A673 (cell line): ENCODE data around the gene ANK2. TPM values are rescaled to one million over a fixed set of nuclear protein-coding genes. Genes with fewer than 3 reads are reported as not detected.

ENCODE experiments used
- BruUV-seq: library from RNA; stranded (reverse); fragments of 400-500 nt; replicated peaks from 2 replicates; lab custom pipeline; 2021; lab: Mats Ljungman, UMichigan
- CTCF ChIA-PET: fragments of 300-600 bp; sonication (Branson Sonifier 250); formaldehyde crosslinking; loops from one replicate; lab custom pipeline; 2022; ENCODE audit warnings: antibody characterized with exemption; lab: Charles Lee
- POLR2A ChIA-PET: fragments of 300-600 bp; sonication (Branson Sonifier 250); formaldehyde crosslinking; loops from one replicate; lab custom pipeline; 2022; ENCODE audit warnings: antibody characterized with exemption; ENCODE audit not compliant: low non-redundant PET; lab: Charles Lee
- DNase-seq: peaks from one replicate; pipeline ENCODE4 v3.0.0-alpha.2; 2015; ENCODE audit warnings: low spot score
- H3K27ac ChIP-seq: fragments of 200-600 bp; sonication (generic); 2 replicates; pipeline ENCODE4 v1.5.1; 2016; ENCODE audit warnings: mixed run types, low read depth, mild to moderate bottlenecking, mixed read lengths, antibody characterized with exemption, low read length; ENCODE audit not compliant: poor library complexity, severe bottlenecking
- H3K27me3 ChIP-seq: fragments of 200-600 bp; sonication (generic); replicated peaks from 2 replicates; pipeline ENCODE4 v1.6.1; 2017; ENCODE audit warnings: mixed run types, low read depth, mild to moderate bottlenecking, mixed read lengths, antibody characterized with exemption, low read length; ENCODE audit not compliant: insufficient read depth, poor library complexity
- H3K36me3 ChIP-seq: fragments of 200-600 bp; sonication (generic); 2 replicates; pipeline ENCODE4 v1.6.1; 2016; ENCODE audit warnings: mixed run types, mild to moderate bottlenecking, mixed read lengths, antibody characterized with exemption, low read length; ENCODE audit not compliant: insufficient read depth, poor library complexity, severe bottlenecking
- H3K4me1 ChIP-seq: fragments of 200-600 bp; sonication (generic); 2 replicates; pipeline ENCODE4 v1.6.1; 2017; ENCODE audit warnings: mixed run types, mild to moderate bottlenecking, mixed read lengths, antibody characterized with exemption, low read length; ENCODE audit not compliant: insufficient read depth, poor library complexity, severe bottlenecking
- H3K4me3 ChIP-seq: fragments of 200-600 bp; sonication (generic); 2 replicates; pipeline ENCODE4 v1.5.1; 2016; ENCODE audit warnings: low read depth, mixed run types, mild to moderate bottlenecking, mixed read lengths, low read length; ENCODE audit not compliant: poor library complexity, severe bottlenecking
- H3K9me3 ChIP-seq: fragments of 200-600 bp; sonication (generic); 2 replicates; pipeline ENCODE4 v1.6.1; 2016; ENCODE audit warnings: mixed run types, low read depth, mild to moderate bottlenecking, mixed read lengths, antibody characterized with exemption, low read length; ENCODE audit not compliant: poor library complexity, severe bottlenecking
- EZH2 ChIP-seq: fragments of 200-600 bp; sonication (generic); IDR thresholded peaks from 2 replicates; pipeline ENCODE4 v1.6.1; 2017; ENCODE audit warnings: borderline replicate concordance, low read depth, mild to moderate bottlenecking, mixed read lengths, antibody characterized with exemption, low read length; ENCODE audit not compliant: poor library complexity, severe bottlenecking
- intact Hi-C: fragments of 100-400 bp; cut with micrococcal nuclease; formaldehyde crosslinking; loops from one replicate; pipeline ENCODE4 v1.10.0; 2022; ENCODE audit not compliant: unreplicated experiment
- total RNA-seq: library from RNA; stranded (reverse); gene quantifications from 2 replicates; pipeline ENCODE4 v1.2.3, GENCODE V29; 2021
- TF ChIP-seq, protein P1 (sequence below): fragments of 300-800, 200-600 bp; sonication (generic); conservative IDR thresholded peaks from 2 replicates; pipeline ENCODE4 v1.5.1; 2017; ENCODE audit warnings: low read depth, mild to moderate bottlenecking, antibody characterized with exemption, low read length, moderate library complexity, mixed read lengths

Gene ANK2
- total RNA-seq, 1 experiment from 2014 or later: 12.7 TPM

DNA sequence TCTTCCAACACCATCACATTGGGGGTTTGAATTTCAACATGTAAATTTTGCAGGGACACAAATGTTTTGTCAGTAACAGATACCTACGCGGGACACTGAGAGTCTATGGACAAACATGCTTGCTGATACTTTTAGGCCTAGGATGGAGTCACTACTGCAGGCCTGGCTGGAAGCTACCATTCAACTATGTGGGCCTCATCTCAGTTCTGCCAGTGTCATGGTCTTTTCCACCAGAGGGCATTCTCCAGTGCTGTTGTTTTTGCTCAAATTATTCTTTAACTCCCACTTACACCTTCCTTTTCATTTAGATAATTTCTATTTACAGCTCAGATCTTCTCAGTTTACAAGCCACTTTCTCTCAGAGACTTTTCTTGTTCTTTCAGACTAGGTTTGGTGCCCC is 7.0 kb upstream of the ANK2 start:
- no peak overlapping the region for H3K27ac ChIP-seq
- H3K27me3 ChIP-seq: no peaks in the 10 kb centered on the region
- no peaks in the 10 kb centered on the region for H3K9me3 ChIP-seq
- H3K4me3 ChIP-seq: no peak overlapping the region
- no TSS peak for BruUV-seq
- ChIA-PET POLR2A (no interaction called here), CTCF (no interaction called here)
- no peaks in the 10 kb centered on the region for H3K36me3 ChIP-seq
- no peaks in the 10 kb centered on the region for H3K4me1 ChIP-seq
- intact Hi-C loops: no loop called here
- no peak for DNase-seq
- TF ChIP-seq EZH2: no peak
- TF ChIP-seq, protein P1, sequence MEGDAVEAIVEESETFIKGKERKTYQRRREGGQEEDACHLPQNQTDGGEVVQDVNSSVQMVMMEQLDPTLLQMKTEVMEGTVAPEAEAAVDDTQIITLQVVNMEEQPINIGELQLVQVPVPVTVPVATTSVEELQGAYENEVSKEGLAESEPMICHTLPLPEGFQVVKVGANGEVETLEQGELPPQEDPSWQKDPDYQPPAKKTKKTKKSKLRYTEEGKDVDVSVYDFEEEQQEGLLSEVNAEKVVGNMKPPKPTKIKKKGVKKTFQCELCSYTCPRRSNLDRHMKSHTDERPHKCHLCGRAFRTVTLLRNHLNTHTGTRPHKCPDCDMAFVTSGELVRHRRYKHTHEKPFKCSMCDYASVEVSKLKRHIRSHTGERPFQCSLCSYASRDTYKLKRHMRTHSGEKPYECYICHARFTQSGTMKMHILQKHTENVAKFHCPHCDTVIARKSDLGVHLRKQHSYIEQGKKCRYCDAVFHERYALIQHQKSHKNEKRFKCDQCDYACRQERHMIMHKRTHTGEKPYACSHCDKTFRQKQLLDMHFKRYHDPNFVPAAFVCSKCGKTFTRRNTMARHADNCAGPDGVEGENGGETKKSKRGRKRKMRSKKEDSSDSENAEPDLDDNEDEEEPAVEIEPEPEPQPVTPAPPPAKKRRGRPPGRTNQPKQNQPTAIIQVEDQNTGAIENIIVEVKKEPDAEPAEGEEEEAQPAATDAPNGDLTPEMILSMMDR: no peak

- CTCF ChIA-PET: no interaction called here
- Histone ChIP-seq H3K27ac (no peak overlapping the region), H3K9me3 (no peaks in the 10 kb centered on the region), H3K36me3 (no peaks in the 10 kb centered on the region), H3K27me3 (no peaks in the 10 kb centered on the region), H3K4me3 (no peak overlapping the region), H3K4me1 (no peaks in the 10 kb centered on the region)
- DNase-seq: no peak
- no TSS peak for BruUV-seq
- intact Hi-C loops: no loop called here
- POLR2A ChIA-PET: no interaction called here
- TF ChIP-seq EZH2: no peak
- TF ChIP-seq, protein P1: no peak
These were observed 5.9 kb upstream of the ANK2 start for GRCh38 chr4:113043591-113043990.

GRCh38 chr4:113050371-113050755 is 910 bp downstream of the ANK2 start:
- no peaks in the 10 kb centered on the region for H3K27me3 ChIP-seq
- intact Hi-C loops: no loop called here
- POLR2A ChIA-PET: no interaction called here
- TF ChIP-seq, protein P1: no peak
- no peak for TF ChIP-seq EZH2
- CTCF ChIA-PET: no interaction called here
- H3K4me3 ChIP-seq: no peak overlapping the region
- H3K9me3 ChIP-seq: no peaks in the 10 kb centered on the region
- DNase-seq: no peak
- no TSS peak for BruUV-seq
- H3K27ac ChIP-seq: no peak overlapping the region
- no peaks in the 10 kb centered on the region for H3K4me1 ChIP-seq
- no peaks in the 10 kb centered on the region for H3K36me3 ChIP-seq
